HFFc6 (cell line): ENCODE measurements around the gene PPP1R14B. TPM values are rescaled to one million over a fixed set of nuclear protein-coding genes. Genes with fewer than 3 reads are reported as not detected.

ENCODE experiments used
- DNase-seq: peaks from one replicate; pipeline ENCODE4 v3.0.0-alpha.2; 2018
- H3K27ac Mint-ChIP-seq: 2 replicates; pipeline ENCODE4 v1.8.0; 2020; ENCODE audit warnings: mild to moderate bottlenecking, mixed read lengths
- H3K27me3 Mint-ChIP-seq: 2 replicates; pipeline ENCODE4 v1.8.0; 2021; ENCODE audit warnings: mild to moderate bottlenecking, moderate library complexity, mixed read lengths; ENCODE audit not compliant: insufficient read depth
- H3K36me3 Mint-ChIP-seq: 2 replicates; pipeline ENCODE4 v1.8.0; 2021; ENCODE audit warnings: low read depth, mixed read lengths
- H3K4me1 Mint-ChIP-seq: 2 replicates; pipeline ENCODE4 v1.8.0; 2020; ENCODE audit warnings: low read depth, mixed read lengths
- H3K4me3 Mint-ChIP-seq: 2 replicates; pipeline ENCODE4 v1.8.0; 2020; ENCODE audit warnings: mild to moderate bottlenecking, moderate library complexity, mixed read lengths
- H3K9me3 Mint-ChIP-seq: 2 replicates; pipeline ENCODE4 v1.8.0; 2020; ENCODE audit warnings: mild to moderate bottlenecking, mixed read lengths
- CTCF ChIP-seq: fragments of 200-600 bp; sonication (generic); IDR thresholded peaks from 2 replicates; pipeline ENCODE4 v1.5.0; 2021; ENCODE audit warnings: antibody characterized with exemption, mild to moderate bottlenecking
- total RNA-seq, 6 experiments: library from RNA; stranded (reverse); fragmentation: NEBNext Ultra II Directional; extraction: Animal tissue kit (Norgen Biotek cat#: 25700); gene quantifications; 2 replicates in 1 of 6; 3 replicates in 5 of 6; pipeline ENCODE4 v1.2.3, GENCODE V29; 2021

The PPP1R14B gene
- total RNA-seq, 6 experiments from 2014 or later: 386 to 478 (median 429) TPM

DNA sequence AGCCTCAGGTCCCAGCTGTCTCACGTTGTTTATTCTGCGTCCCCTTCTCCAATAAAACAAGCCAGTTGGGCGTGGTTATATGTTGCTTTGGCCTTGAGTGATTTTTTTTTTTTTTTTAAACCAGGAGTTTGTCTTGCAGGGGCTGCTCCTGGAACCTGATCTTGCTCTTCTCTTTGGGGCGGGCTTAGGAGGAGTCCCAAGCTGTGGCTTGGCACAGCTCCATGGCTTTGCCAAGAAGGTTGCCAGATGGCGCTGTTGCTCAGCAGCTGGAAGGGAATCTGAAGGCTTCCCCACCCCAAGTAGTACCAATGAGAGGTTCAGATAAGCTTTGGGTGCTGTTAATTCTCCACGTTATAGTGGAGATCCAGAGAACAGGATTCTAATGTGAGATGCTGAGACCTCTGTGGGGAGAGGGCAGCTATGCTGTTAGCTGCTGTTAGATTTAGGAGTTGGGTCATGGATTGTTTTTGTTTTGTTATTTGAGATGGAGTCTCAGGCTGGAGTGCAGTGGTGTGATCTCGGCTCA lies 42.2 kb downstream of the PPP1R14B start:
- H3K9me3 Mint-ChIP-seq: no peaks in the 10 kb centered on the region
- TF ChIP-seq CTCF: peak; percentile 83
- H3K27me3 Mint-ChIP-seq: peaks cover 2% of the 10 kb centered on the region; the same call in 1 of the 2 replicates
- peaks cover 29% of the 10 kb centered on the region for H3K36me3 Mint-ChIP-seq
- H3K4me1 Mint-ChIP-seq: peaks cover 31% of the 10 kb centered on the region
- peak; percentile 85 for DNase-seq
- H3K27ac Mint-ChIP-seq: peak overlapping the region; percentile 71
- no peak overlapping the region for H3K4me3 Mint-ChIP-seq

DNA sequence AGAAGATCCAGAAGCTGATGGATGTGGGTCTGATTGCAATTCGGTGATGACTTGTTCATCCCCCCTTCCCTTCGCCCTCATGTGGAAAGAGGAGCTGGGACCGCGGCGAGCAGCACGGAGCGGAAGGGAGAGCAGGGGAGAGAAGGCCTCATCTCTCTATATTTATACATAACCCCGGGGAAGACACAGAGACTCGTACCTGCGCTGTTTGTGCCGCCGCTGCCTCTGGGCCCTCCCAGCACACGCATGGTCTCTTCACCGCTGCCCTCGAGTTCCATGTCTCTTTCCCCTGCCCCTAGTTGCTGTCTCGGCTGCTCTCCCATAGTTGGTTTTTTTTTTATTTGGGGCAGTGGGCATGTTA lies 42.7 kb downstream of the PPP1R14B start:
- no peak for TF ChIP-seq CTCF
- H3K27ac Mint-ChIP-seq: peak overlapping the region; percentile 71; the same call in 1 of the 2 replicates
- no peak overlapping the region for H3K4me3 Mint-ChIP-seq
- H3K4me1 Mint-ChIP-seq: peaks cover 31% of the 10 kb centered on the region
- no peaks in the 10 kb centered on the region for H3K9me3 Mint-ChIP-seq
- DNase-seq: no peak
- peaks cover 2% of the 10 kb centered on the region; the same call in 1 of the 2 replicates for H3K27me3 Mint-ChIP-seq
- H3K36me3 Mint-ChIP-seq: peaks cover 29% of the 10 kb centered on the region

DNA sequence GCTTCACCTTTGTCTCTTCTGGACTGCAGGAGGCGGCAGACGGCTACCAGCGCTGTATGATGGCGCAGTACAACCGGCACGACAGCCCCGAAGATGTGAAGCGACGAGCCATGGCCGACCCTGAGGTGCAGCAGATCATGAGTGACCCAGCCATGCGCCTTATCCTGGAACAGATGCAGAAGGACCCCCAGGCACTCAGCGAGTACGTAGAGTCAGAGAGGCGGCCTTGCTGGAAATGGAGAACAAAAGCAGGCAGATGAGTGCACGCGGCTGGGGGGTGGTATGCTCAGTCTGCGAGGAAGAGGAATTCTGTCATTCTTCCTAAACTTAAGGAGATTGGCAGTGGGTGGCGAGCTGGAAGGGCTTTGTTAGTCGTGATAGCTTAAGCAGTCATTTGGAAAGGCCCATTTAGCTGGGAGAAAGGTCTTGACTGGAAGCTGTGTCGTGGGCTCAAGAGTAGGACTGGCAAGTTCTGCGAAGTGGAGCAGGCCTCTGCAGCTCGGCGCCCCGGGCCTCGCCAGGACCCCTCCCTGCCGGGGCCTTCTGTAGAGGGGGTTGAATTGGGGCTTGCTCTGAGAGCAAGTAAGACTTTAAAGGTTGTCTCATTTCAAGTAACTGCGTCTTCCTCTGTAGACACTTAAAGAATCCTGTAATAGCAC lies 43.2 kb downstream of the PPP1R14B start:
- Mint-ChIP-seq H3K27ac (no peak overlapping the region; the same call in 1 of the 2 replicates), H3K36me3 (peaks cover 29% of the 10 kb centered on the region), H3K4me3 (no peak overlapping the region), H3K27me3 (peaks cover 2% of the 10 kb centered on the region; the same call in 1 of the 2 replicates), H3K9me3 (no peaks in the 10 kb centered on the region), H3K4me1 (peaks cover 31% of the 10 kb centered on the region)
- no peak for TF ChIP-seq CTCF
- no peak for DNase-seq

GRCh38 chr11:64202992-64203391 lies 43.8 kb downstream of the PPP1R14B start:
- Mint-ChIP-seq H3K36me3 (peaks cover 29% of the 10 kb centered on the region), H3K4me1 (peaks cover 31% of the 10 kb centered on the region), H3K4me3 (no peak overlapping the region), H3K27me3 (peaks cover 2% of the 10 kb centered on the region; the same call in 1 of the 2 replicates), H3K27ac (no peak overlapping the region; the same call in 1 of the 2 replicates), H3K9me3 (no peaks in the 10 kb centered on the region)
- no peak for DNase-seq
- TF ChIP-seq CTCF: no peak

DNA sequence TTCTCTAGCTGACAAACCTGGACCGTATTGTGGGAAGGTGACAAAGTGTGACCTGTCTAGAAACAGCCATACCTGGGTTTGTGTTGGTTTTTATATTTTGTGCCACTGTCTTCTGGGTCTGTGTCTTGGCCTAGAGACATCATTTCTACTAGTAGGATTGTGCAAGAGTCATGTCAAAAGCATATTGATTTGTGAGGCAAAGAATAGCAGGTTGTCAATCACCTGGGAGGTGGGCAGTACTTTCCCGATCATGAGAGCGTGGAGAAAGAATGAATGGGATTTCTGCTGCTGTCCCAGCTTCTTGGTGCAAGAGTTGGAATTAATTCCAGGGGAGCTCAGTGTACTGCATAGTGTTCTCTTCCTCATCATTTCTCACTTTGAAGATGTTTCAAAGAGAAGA lies 45.2 kb downstream of the PPP1R14B start:
- H3K36me3 Mint-ChIP-seq: peaks cover 37% of the 10 kb centered on the region
- no peak overlapping the region for H3K27ac Mint-ChIP-seq

More for the DNA sequence above, 45.2 kb downstream of the PPP1R14B start:
- Mint-ChIP-seq H3K9me3 (no peaks in the 10 kb centered on the region), H3K4me3 (no peak overlapping the region), H3K4me1 (peaks cover 21% of the 10 kb centered on the region), H3K27me3 (peaks cover 2% of the 10 kb centered on the region; the same call in 1 of the 2 replicates)
- DNase-seq: no peak
- no peak for TF ChIP-seq CTCF
